GM12801 (cell line): ENCODE measurements around the gene NUMB.

ENCODE experiments used
- TF ChIP-seq, protein P1 (sequence below): IDR thresholded peaks from one replicate; pipeline ENCODE4 v1.5.1; 2011; ENCODE audit warnings: control low read depth; ENCODE audit not compliant: insufficient read length; ENCODE audit errors: extremely low read depth

NUMB gene

GRCh38 chr14:73267474-73267873, 190.9 kb downstream of the NUMB start:
- TF ChIP-seq, protein P1, sequence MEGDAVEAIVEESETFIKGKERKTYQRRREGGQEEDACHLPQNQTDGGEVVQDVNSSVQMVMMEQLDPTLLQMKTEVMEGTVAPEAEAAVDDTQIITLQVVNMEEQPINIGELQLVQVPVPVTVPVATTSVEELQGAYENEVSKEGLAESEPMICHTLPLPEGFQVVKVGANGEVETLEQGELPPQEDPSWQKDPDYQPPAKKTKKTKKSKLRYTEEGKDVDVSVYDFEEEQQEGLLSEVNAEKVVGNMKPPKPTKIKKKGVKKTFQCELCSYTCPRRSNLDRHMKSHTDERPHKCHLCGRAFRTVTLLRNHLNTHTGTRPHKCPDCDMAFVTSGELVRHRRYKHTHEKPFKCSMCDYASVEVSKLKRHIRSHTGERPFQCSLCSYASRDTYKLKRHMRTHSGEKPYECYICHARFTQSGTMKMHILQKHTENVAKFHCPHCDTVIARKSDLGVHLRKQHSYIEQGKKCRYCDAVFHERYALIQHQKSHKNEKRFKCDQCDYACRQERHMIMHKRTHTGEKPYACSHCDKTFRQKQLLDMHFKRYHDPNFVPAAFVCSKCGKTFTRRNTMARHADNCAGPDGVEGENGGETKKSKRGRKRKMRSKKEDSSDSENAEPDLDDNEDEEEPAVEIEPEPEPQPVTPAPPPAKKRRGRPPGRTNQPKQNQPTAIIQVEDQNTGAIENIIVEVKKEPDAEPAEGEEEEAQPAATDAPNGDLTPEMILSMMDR: no peak

DNA sequence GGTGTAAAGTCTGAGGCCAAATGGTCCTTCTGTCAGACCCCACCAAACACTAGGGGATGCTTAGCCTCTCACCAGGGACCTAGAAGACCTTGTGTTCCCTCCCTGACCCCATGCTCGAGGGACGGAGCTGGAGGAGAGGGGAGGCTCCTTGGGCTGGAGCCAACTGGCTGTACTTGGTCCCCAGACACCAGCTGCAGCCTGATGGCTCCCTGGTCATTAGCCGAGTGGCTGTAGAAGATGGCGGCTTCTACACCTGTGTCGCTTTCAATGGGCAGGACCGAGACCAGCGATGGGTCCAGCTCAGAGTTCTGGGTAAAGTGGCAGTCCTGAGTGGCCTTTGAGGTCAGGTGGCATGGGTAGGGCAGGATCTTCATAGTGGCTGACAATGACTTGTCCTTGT, 192.0 kb downstream of the NUMB start:
- TF ChIP-seq, protein P1: no peak

- TF ChIP-seq, protein P1: no peak
Measured at GRCh38 chr14:73265721-73266046, 192.7 kb downstream of the NUMB start.

DNA sequence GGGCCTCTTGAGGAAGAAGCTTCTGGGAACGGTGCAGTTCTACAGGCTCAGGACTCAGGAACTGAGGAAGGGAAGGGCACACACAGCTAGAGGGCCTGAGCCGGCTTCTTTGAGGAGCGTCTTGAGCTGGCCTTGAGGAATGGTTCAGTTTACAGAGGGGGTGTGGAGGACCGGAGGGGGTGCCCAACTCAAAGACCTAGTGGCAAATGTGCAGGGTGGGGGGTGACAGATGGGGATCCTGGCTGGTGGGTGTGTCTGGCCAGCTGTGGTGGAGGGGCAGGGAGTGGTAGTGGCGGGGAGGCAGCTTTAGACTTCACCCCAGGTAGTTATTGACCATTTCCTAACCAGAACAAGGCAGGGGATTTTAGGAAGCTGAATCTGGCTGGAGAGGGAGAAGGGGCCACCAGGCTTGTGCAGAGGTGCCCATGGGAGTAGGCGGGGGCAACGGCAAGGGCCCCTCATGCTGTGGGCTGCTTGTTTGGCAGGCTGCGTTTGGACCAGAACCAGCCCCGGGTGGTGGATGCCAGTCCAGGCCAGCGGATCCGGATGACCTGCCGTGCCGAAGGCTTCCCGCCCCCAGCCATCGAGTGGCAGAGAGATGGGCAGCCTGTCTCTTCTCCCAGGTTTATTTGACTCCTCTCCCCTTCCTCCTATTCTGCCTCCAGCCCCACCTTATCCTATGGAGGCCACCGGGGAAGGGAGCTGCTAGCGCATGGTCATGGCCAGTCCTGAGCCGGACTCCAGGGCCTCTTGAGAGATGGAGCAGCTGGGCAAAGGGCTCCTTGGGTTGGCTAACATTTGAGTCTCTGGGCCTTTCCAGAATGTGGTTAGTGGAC, 193.2 kb downstream of the NUMB start:
- TF ChIP-seq, protein P1: no peak

DNA sequence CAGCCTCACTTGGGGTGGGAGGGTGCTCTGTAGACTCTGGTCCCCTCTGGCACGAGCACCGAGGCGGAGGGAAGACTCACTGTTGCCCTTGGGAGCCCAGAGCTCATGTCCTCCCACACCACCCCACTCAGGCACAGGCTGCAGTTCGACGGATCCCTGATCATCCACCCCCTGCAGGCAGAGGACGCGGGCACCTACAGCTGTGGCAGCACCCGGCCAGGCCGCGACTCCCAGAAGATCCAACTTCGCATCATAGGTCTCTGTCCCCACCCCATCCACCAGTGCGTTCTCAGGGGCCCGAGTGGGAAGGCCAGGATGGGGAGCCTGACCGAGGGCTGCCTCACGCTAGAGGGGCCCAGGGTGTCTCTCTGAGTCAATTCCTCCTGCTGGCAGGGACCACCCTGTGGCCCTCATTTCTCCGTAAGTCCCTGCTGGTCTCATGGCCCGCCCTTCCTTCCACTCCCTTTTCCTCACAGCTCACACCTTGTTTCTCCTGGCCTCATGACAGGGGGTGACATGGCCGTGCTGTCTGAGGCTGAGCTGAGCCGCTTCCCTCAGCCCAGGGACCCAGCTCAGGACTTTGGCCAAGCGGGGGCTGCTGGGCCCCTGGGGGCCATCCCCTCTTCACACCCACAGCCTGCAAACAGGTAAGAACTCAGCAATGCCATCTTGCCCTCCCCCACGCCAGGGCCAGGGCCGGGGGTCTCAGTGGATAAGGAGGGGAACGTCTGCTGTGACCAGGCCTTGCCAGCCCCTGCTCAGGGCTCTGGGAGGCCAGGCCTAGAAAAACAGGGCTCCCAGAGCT, 194.1 kb downstream of the NUMB start:
- TF ChIP-seq, protein P1: no peak

- TF ChIP-seq, protein P1: no peak
Measured at GRCh38 chr14:73263606-73264005, 194.7 kb downstream of the NUMB start.

DNA sequence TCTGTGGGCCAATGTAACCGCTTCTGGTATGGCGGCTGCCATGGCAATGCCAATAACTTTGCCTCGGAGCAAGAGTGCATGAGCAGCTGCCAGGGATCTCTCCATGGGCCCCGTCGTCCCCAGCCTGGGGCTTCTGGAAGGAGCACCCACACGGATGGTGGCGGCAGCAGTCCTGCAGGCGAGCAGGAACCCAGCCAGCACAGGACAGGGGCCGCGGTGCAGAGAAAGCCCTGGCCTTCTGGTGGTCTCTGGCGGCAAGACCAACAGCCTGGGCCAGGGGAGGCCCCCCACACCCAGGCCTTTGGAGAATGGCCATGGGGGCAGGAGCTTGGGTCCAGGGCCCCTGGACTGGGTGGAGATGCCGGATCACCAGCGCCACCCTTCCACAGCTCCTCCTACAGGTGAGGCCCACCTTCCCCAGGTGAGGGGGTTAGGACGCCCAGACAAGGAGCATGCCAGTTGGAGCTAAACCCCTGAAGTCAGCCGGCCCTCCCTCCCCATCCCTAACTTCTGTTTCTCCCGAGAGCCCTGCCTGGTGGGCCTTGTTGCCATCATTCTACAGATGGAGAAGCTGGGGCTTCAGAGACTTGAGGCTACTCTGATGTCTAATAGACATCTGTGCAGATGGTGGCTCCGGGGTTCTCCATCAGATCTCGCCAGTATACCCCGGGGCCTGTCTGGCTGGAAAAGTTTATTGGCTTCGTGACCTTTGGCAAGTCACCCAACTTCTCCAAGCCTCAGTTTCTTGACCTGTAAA, 195.7 kb downstream of the NUMB start:
- TF ChIP-seq, protein P1: no peak
